ENCODE measurements around the gene CCNF.

CCNF gene

DNA sequence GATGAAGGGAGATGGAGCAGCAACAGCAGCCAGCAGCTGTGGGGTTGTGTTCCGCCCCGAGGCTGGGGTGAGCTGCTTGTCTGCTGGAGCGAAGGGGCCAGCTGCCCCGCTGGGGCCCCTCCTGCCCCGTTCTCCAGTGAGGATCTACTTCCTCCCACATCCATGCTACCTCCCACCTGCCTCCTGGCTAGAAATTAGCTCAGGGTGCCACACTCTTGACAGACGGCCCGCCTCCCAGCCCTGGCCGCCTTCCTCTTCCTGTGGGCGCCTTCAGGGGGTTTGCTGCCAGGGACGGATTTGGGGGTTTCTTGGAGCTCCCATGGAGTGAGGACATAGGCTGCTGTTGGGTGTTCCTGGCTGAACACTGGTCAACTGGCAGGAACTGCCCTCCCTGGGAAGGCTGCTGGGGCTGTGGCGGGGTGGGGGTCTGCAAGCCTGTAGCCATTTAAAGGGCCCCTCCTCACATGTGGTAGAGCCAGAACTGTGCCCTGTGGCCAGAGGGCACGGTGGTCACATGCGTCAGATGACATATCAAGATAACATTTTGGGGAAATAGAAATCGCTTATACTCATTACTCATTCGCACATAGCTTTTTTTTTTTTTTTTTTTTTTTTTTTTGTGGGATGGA lies 58.8 kb downstream of the CCNF start:
- DNase-seq (ENCODE audit: low spot score): no peak

DNA sequence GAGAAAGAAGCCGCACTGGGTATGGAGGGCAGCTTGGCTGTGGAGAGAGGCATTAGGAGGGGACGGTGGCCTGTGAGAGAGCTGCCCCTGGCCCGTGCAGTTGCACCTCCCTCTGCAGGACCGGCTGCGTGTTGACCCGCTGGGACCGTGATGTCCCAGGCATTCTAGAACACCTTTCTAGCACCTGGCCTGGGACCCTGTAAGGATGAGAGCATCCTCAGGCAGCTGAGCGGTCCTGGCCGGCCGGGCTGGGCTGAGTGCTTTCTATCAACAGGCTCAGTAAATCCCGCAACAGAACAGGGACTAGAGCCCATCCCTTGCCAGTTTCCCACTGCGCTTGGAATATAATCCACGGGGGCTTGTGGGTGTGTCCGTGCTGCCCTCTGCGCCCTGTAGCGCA lies 60.3 kb downstream of the CCNF start:
- H3K4me1 ChIP-seq (ENCODE audit: control insufficient read depth in 2 of 2, insufficient read depth in 1 of 2, low read depth in 1 of 2, low read length in 2 of 2): peaks cover 0 to 2% of the 10 kb centered on the region in 2 donors
- no peaks in the 10 kb centered on the region for H3K27me3 ChIP-seq (ENCODE audit: control insufficient read depth in 3 of 3, insufficient read depth in 3 of 3, low read depth in 1 of 3, low read length in 3 of 3)
- peaks cover 0 to 7% of the 10 kb centered on the region in 2 donors for H3K36me3 ChIP-seq (replicated peaks in 1 of 2; ENCODE audit: control insufficient read depth in 2 of 2, insufficient read depth in 2 of 2, low read length in 2 of 2)
- H3K14ac ChIP-seq (ENCODE audit: low read length): no peak overlapping the region
- H3K9me3 ChIP-seq (replicated peaks in 1 of 2; ENCODE audit: control insufficient read depth in 2 of 2, insufficient read depth in 1 of 2, low read depth in 1 of 2, low read length in 2 of 2): no peaks in the 10 kb centered on the region
- peak overlapping the region; percentile 9 for H3K9ac ChIP-seq (ENCODE audit: low read depth, low read length, poor library complexity)
- H4K91ac ChIP-seq (ENCODE audit: low read depth, low read length, poor library complexity): no peak overlapping the region
- H3K23ac ChIP-seq (ENCODE audit: low read depth, low read length, poor library complexity): peak overlapping the region; percentile 16
- no peak overlapping the region for H2AK5ac ChIP-seq (ENCODE audit: low read depth, low read length)
- no CpG with 5 or more reads among the region's 16 CpGs for WGBS, 2 donors (ENCODE audit: extremely low coverage in 2 of 2, insufficient read length in 2 of 2, insufficient replicate concordance in 1 of 2)
- no peak overlapping the region for H2BK12ac ChIP-seq (ENCODE audit: low read length)
- H2AFZ ChIP-seq (ENCODE audit: low read length): no peak overlapping the region
- H3K79me1 ChIP-seq (ENCODE audit: low read depth, low read length): peaks cover 11% of the 10 kb centered on the region
- H2BK120ac ChIP-seq (ENCODE audit: low read depth, low read length): no peak overlapping the region
- no peak overlapping the region for H3K27ac ChIP-seq (replicated peaks; ENCODE audit: low read length)
- no peak overlapping the region for H3K4ac ChIP-seq (ENCODE audit: low read length)
- H3K4me3 ChIP-seq (ENCODE audit: low read length in 2 of 2): no peak overlapping the region
- no peak overlapping the region for H2BK5ac ChIP-seq (ENCODE audit: low read length)
- H3K18ac ChIP-seq (ENCODE audit: low read length): no peak overlapping the region
- no peak overlapping the region for H3K4me2 ChIP-seq (ENCODE audit: insufficient read depth, low read length, poor library complexity, severe bottlenecking)
- H2BK15ac ChIP-seq (ENCODE audit: low read length): no peak overlapping the region
- DNase-seq (ENCODE audit: low spot score): no peak
- no peak overlapping the region for H4K8ac ChIP-seq (ENCODE audit: low read depth, low read length)

More for the DNA sequence above, 58.8 kb downstream of the CCNF start:
- Histone ChIP-seq H3K18ac (ENCODE audit: low read length) (no peak overlapping the region), H3K4ac (ENCODE audit: low read length) (no peak overlapping the region), H4K8ac (ENCODE audit: low read depth, low read length) (no peak overlapping the region), H4K91ac (ENCODE audit: low read depth, low read length, poor library complexity) (no peak overlapping the region), H3K4me2 (ENCODE audit: insufficient read depth, low read length, poor library complexity, severe bottlenecking) (no peak overlapping the region), H3K79me1 (ENCODE audit: low read depth, low read length) (peaks cover 16% of the 10 kb centered on the region), H2BK5ac (ENCODE audit: low read length) (no peak overlapping the region), H3K14ac (ENCODE audit: low read length) (peak overlapping the region; percentile 8), H3K4me3 (ENCODE audit: low read length in 2 of 2) (no peak overlapping the region), H3K4me1 (ENCODE audit: control insufficient read depth in 2 of 2, insufficient read depth in 1 of 2, low read depth in 1 of 2, low read length in 2 of 2) (peaks cover 0 to 2% of the 10 kb centered on the region in 2 donors), H2BK12ac (ENCODE audit: low read length) (peak overlapping the region; percentile 58), H3K36me3 (replicated peaks in 1 of 2; ENCODE audit: control insufficient read depth in 2 of 2, insufficient read depth in 2 of 2, low read length in 2 of 2) (peaks cover 0 to 4% of the 10 kb centered on the region in 2 donors), H2BK120ac (ENCODE audit: low read depth, low read length) (peak overlapping the region; percentile 61), H3K9me3 (replicated peaks in 1 of 2; ENCODE audit: control insufficient read depth in 2 of 2, insufficient read depth in 1 of 2, low read depth in 1 of 2, low read length in 2 of 2) (no peaks in the 10 kb centered on the region), H3K23ac (ENCODE audit: low read depth, low read length, poor library complexity) (no peak overlapping the region), H3K9ac (ENCODE audit: low read depth, low read length, poor library complexity) (no peak overlapping the region), H3K27ac (replicated peaks; ENCODE audit: low read length) (no peak overlapping the region), H2AFZ (ENCODE audit: low read length) (no peak overlapping the region), H2AK5ac (ENCODE audit: low read depth, low read length) (peak overlapping the region; percentile 37), H3K27me3 (ENCODE audit: control insufficient read depth in 3 of 3, insufficient read depth in 3 of 3, low read depth in 1 of 3, low read length in 3 of 3) (no peaks in the 10 kb centered on the region), H2BK15ac (ENCODE audit: low read length) (no peak overlapping the region)
- no CpG with 5 or more reads among the region's 15 CpGs for WGBS, 2 donors (ENCODE audit: extremely low coverage in 2 of 2, insufficient read length in 2 of 2, insufficient replicate concordance in 1 of 2)

DNA sequence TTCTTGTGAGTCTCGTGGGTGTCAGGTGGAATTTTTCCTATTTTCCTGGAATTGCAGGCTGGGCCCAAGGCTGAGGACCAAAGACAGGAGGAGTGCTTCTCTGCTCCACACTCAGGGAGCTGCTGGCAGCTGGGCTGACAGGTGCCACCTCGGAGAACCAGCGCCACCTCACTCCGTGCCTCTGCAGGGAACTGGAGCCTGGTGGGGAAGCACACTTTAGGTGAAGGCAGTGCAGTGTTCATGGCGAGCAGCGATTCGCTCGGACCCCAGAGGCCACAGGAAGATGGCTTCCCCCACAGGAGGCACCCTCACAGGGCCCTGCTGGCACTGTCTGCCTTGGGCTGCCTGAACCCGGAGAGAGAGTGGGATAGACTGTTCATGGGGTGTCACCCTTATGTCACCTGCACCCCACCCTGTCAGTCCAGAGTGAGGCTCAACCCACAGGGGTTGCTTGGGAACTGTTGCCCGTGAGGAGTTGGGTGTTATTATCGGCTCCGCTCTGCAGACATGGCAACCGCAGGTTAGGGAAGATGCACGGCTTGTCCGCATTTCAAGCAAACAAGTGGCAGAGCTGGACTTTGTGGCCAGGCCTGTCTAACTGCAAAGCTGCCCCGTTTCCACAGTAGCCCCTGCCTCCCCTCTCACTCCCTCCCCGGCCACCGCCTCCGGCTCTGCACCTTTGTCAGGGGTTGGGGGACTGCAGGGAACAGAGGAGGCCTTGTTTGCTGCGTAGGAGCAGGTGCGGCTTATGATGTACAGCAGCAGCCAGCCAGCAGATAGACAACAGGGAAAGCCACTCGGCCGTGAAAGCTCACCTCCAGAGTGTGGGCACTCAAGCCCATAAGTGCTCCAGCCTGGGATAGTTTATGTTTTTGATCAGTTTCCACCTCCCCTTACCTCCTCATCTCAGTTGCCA lies 61.2 kb downstream of the CCNF start:
- Histone ChIP-seq H2BK12ac (ENCODE audit: low read length) (no peak overlapping the region), H3K36me3 (replicated peaks in 1 of 2; ENCODE audit: control insufficient read depth in 2 of 2, insufficient read depth in 2 of 2, low read length in 2 of 2) (peaks cover 0 to 7% of the 10 kb centered on the region in 2 donors), H2BK15ac (ENCODE audit: low read length) (no peak overlapping the region), H4K91ac (ENCODE audit: low read depth, low read length, poor library complexity) (no peak overlapping the region), H2AK5ac (ENCODE audit: low read depth, low read length) (no peak overlapping the region), H2AFZ (ENCODE audit: low read length) (no peak overlapping the region), H3K4me1 (ENCODE audit: control insufficient read depth in 2 of 2, insufficient read depth in 1 of 2, low read depth in 1 of 2, low read length in 2 of 2) (peaks cover 0 to 2% of the 10 kb centered on the region in 2 donors), H3K27ac (replicated peaks; ENCODE audit: low read length) (no peak overlapping the region), H3K4me2 (ENCODE audit: insufficient read depth, low read length, poor library complexity, severe bottlenecking) (no peak overlapping the region), H3K9ac (ENCODE audit: low read depth, low read length, poor library complexity) (no peak overlapping the region), H3K14ac (ENCODE audit: low read length) (no peak overlapping the region), H2BK5ac (ENCODE audit: low read length) (no peak overlapping the region), H3K23ac (ENCODE audit: low read depth, low read length, poor library complexity) (no peak overlapping the region), H3K4me3 (ENCODE audit: low read length in 2 of 2) (no peak overlapping the region), H3K79me1 (ENCODE audit: low read depth, low read length) (peaks cover 11% of the 10 kb centered on the region), H2BK120ac (ENCODE audit: low read depth, low read length) (no peak overlapping the region), H3K4ac (ENCODE audit: low read length) (no peak overlapping the region), H3K27me3 (ENCODE audit: control insufficient read depth in 3 of 3, insufficient read depth in 3 of 3, low read depth in 1 of 3, low read length in 3 of 3) (no peaks in the 10 kb centered on the region), H3K9me3 (replicated peaks in 1 of 2; ENCODE audit: control insufficient read depth in 2 of 2, insufficient read depth in 1 of 2, low read depth in 1 of 2, low read length in 2 of 2) (no peaks in the 10 kb centered on the region), H4K8ac (ENCODE audit: low read depth, low read length) (no peak overlapping the region), H3K18ac (ENCODE audit: low read length) (no peak overlapping the region)
- no CpG with 5 or more reads among the region's 23 CpGs for WGBS, 2 donors (ENCODE audit: extremely low coverage in 2 of 2, insufficient read length in 2 of 2, insufficient replicate concordance in 1 of 2)
- DNase-seq (ENCODE audit: low spot score): no peak

DNA sequence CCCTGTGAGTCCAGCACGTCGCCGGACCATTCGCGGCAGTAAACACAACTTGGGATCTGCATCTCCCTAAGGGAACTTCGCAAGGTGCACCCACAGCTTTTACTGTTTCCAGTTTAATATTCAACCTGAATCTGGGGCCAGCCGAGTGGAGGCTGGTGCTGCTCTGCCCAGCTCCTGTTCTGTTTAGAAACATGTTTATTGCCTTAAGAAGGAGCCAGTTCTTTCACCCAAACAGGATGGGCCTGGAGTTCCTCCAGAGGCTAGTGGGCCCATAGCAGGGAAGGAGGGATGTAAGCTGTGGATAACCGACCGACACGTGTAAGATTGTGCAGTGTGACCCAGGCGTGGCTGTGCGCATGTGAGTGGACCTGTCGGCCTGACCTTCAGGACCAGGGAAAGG lies 63.0 kb downstream of the CCNF start:
- H2AFZ ChIP-seq (ENCODE audit: low read length): no peak overlapping the region
- no peak overlapping the region for H4K91ac ChIP-seq (ENCODE audit: low read depth, low read length, poor library complexity)
- H3K4ac ChIP-seq (ENCODE audit: low read length): no peak overlapping the region
- H3K14ac ChIP-seq (ENCODE audit: low read length): no peak overlapping the region
- no peaks in the 10 kb centered on the region for H3K27me3 ChIP-seq (ENCODE audit: control insufficient read depth in 3 of 3, insufficient read depth in 3 of 3, low read depth in 1 of 3, low read length in 3 of 3)
- no peak overlapping the region for H2BK5ac ChIP-seq (ENCODE audit: low read length)
- WGBS, 2 donors (ENCODE audit: extremely low coverage in 2 of 2, insufficient read length in 2 of 2, insufficient replicate concordance in 1 of 2): no CpG with 5 or more reads among the region's 13 CpGs
- no peak for DNase-seq (ENCODE audit: low spot score)
- peak overlapping the region in 1 of 2 donors; percentile 2 for H3K4me3 ChIP-seq (ENCODE audit: low read length in 2 of 2)
- peaks cover 13 to 22% of the 10 kb centered on the region in 2 donors for H3K36me3 ChIP-seq (replicated peaks in 1 of 2; ENCODE audit: control insufficient read depth in 2 of 2, insufficient read depth in 2 of 2, low read length in 2 of 2)
- H3K79me1 ChIP-seq (ENCODE audit: low read depth, low read length): peaks cover 9% of the 10 kb centered on the region
- no peak overlapping the region for H2AK5ac ChIP-seq (ENCODE audit: low read depth, low read length)
- H3K4me1 ChIP-seq (ENCODE audit: control insufficient read depth in 2 of 2, insufficient read depth in 1 of 2, low read depth in 1 of 2, low read length in 2 of 2): no peaks in the 10 kb centered on the region
- H3K23ac ChIP-seq (ENCODE audit: low read depth, low read length, poor library complexity): peak overlapping the region; percentile 91
- H3K27ac ChIP-seq (replicated peaks; ENCODE audit: low read length): no peak overlapping the region
- no peak overlapping the region for H3K4me2 ChIP-seq (ENCODE audit: insufficient read depth, low read length, poor library complexity, severe bottlenecking)
- H2BK12ac ChIP-seq (ENCODE audit: low read length): no peak overlapping the region
- H2BK15ac ChIP-seq (ENCODE audit: low read length): no peak overlapping the region
- H3K18ac ChIP-seq (ENCODE audit: low read length): no peak overlapping the region
- H4K8ac ChIP-seq (ENCODE audit: low read depth, low read length): no peak overlapping the region
- H2BK120ac ChIP-seq (ENCODE audit: low read depth, low read length): no peak overlapping the region
- H3K9ac ChIP-seq (ENCODE audit: low read depth, low read length, poor library complexity): no peak overlapping the region
- no peaks in the 10 kb centered on the region for H3K9me3 ChIP-seq (replicated peaks in 1 of 2; ENCODE audit: control insufficient read depth in 2 of 2, insufficient read depth in 1 of 2, low read depth in 1 of 2, low read length in 2 of 2)

All from neuronal stem cell (in vitro differentiated cells).